Mesendoderm (in vitro differentiated cells): ENCODE data around the gene CIB2.
A peak's percentile ranks its signal among the peaks of the same experiment; 100 is the strongest.
"Not testable (repeated sequence)": the region's sequence is repeated elsewhere in the genome, so short reads cannot be mapped to it uniquely, and the experiment has no call there.

Experiments used
- DNase-seq: peaks from one replicate; pipeline ENCODE4 v3.0.0; 2013
- H2AK5ac ChIP-seq: 2 replicates; pipeline ENCODE4 v1.6.1; 2013; ENCODE audit warnings: low read length, inconsistent platforms
- H2BK120ac ChIP-seq: 2 replicates; pipeline ENCODE4 v1.6.1; 2013; ENCODE audit warnings: low read depth, mild to moderate bottlenecking, low read length, moderate library complexity, mixed read lengths
- H2BK15ac ChIP-seq: replicated peaks from 2 replicates; pipeline ENCODE4 v1.6.1; 2013; ENCODE audit warnings: low read depth, mild to moderate bottlenecking, moderate library complexity
- H2BK5ac ChIP-seq: 2 replicates; pipeline ENCODE4 v1.6.1; 2013; ENCODE audit warnings: low read length, inconsistent platforms
- H3K18ac ChIP-seq: 2 replicates; pipeline ENCODE4 v1.6.1; 2013; ENCODE audit warnings: mild to moderate bottlenecking, low read length, mixed read lengths
- H3K23ac ChIP-seq: one replicate; pipeline ENCODE4 v1.6.1; 2013; ENCODE audit warnings: low read length
- H3K27ac ChIP-seq: 2 replicates; pipeline ENCODE4 v1.5.1; 2013; ENCODE audit warnings: low read depth, mild to moderate bottlenecking, inconsistent platforms, low read length, moderate library complexity
- H3K27me3 ChIP-seq: 2 replicates; pipeline ENCODE4 v1.6.1; 2013; ENCODE audit warnings: low read length, control low read depth, mild to moderate bottlenecking, inconsistent platforms; ENCODE audit not compliant: insufficient read depth, poor library complexity
- H3K36me3 ChIP-seq: 2 replicates; pipeline ENCODE4 v1.6.1; 2013; ENCODE audit warnings: low read length, inconsistent platforms; ENCODE audit not compliant: control insufficient read depth, insufficient read depth
- H3K4ac ChIP-seq: one replicate; pipeline ENCODE4 v1.6.1; 2013; ENCODE audit warnings: low read depth, mild to moderate bottlenecking, low read length, moderate library complexity
- H3K4me1 ChIP-seq: 2 replicates; pipeline ENCODE4 v1.6.1; 2013; ENCODE audit warnings: low read depth, low read length, inconsistent platforms; ENCODE audit not compliant: control insufficient read depth
- H3K4me2 ChIP-seq: 2 replicates; pipeline ENCODE4 v1.6.1; 2013; ENCODE audit warnings: low read length
- H3K4me3 ChIP-seq: 2 replicates; pipeline ENCODE4 v1.5.1; 2013; ENCODE audit warnings: mild to moderate bottlenecking, low read length
- H3K56ac ChIP-seq: one replicate; pipeline ENCODE4 v1.6.1; 2013; ENCODE audit warnings: low read length
- H3K79me1 ChIP-seq: 2 replicates; pipeline ENCODE4 v1.6.1; 2013; ENCODE audit warnings: low read length, inconsistent platforms
- H3K79me2 ChIP-seq: 2 replicates; pipeline ENCODE4 v1.6.1; 2013; ENCODE audit warnings: mild to moderate bottlenecking, low read length; ENCODE audit not compliant: control insufficient read depth, insufficient read depth
- H3K9ac ChIP-seq: 2 replicates; pipeline ENCODE4 v1.6.1; 2013; ENCODE audit warnings: low read length, inconsistent platforms
- H4K5ac ChIP-seq: one replicate; pipeline ENCODE4 v1.6.1; 2013; ENCODE audit warnings: low read length
- H4K8ac ChIP-seq: one replicate; pipeline ENCODE4 v1.6.1; 2013; ENCODE audit warnings: low read depth, mild to moderate bottlenecking, control low read depth, low read length, moderate library complexity
- WGBS: extraction: QIAGEN DNeasy Blood & Tissue Kit; methylation state at CpG from one replicate; pipeline ENCODE4 v1.1.7; 2013; ENCODE audit warnings: low lambda C conversion rate, missing lambda C conversion rate; ENCODE audit not compliant: insufficient coverage; ENCODE audit errors: extremely low coverage; 5-methylcytosine and 5-hydroxymethylcytosine counted together

The CIB2 gene

DNA sequence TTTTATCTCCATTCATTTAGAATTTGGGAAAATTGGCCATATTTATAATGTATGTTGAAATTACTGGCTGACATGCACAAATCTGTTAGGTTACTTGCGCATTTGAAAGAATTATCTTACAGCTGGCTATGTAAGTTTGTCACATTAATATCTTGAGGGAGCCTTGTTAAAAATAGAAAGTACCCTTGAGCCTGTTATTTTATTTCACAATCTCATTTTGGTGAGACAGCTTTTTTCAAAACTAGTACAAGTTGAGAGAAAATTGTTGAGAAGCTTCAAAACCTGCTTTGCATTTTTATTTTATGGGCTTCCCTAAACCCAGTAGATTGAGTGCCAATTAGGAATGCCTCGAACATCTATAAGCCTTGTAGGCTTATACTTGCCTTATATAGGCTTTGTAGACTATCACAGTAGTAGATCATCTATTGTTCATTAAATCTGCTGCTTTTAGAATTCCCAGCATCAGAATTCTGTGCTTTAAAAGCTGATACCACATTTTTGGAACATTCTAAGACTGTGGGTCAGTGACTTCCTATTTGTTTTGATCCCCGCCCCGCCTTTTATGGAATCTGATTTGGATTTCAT, 24.2 kb upstream of the CIB2 start:
- no peaks in the 10 kb centered on the region for H3K79me2 ChIP-seq
- H3K4me1 ChIP-seq, result no peaks in the 10 kb centered on the region
- H3K4me3 ChIP-seq, result no peak overlapping the region
- H3K18ac ChIP-seq, result no peak overlapping the region
- no peak overlapping the region for H4K8ac ChIP-seq
- H2BK5ac ChIP-seq, result no peak overlapping the region
- no peak overlapping the region for H3K23ac ChIP-seq
- H3K79me1 ChIP-seq, result no peaks in the 10 kb centered on the region
- DNase-seq, result no peak
- H4K5ac ChIP-seq, result no peak overlapping the region
- H3K27me3 ChIP-seq, result no peaks in the 10 kb centered on the region
- H3K4me2 ChIP-seq, result no peak overlapping the region
- no peak overlapping the region for H3K56ac ChIP-seq
- H3K36me3 ChIP-seq, result no peaks in the 10 kb centered on the region
- WGBS, result no CpG with 5 or more reads among the region's 4 CpGs
- H3K4ac ChIP-seq, result no peak overlapping the region
- no peak overlapping the region for H2AK5ac ChIP-seq
- H2BK15ac ChIP-seq, result no peak overlapping the region
- H2BK120ac ChIP-seq, result no peak overlapping the region
- no peak overlapping the region for H3K9ac ChIP-seq
- H3K27ac ChIP-seq, result no peak overlapping the region

DNA sequence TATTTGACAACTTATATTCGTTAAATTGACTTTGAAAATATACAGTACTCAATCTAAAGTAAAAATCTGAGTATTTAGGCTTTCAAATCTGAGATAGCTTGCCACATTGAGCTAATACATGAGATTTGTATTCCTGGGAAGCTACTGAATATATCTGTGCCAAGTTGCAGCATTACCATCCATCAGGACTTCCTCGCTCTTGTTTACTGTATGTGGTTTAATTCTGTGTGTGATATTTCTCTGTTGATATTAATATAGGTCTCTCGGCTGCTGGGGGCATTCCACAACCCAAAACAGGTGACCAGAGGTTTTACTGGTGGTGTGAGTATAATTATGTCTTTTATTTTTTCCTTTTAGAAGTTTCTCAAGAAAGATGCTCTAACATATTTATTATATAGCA, 23.7 kb upstream of the CIB2 start:
- no CpG with 5 or more reads among the region's 3 CpGs for WGBS
- Histone ChIP-seq H3K4ac (no peak overlapping the region), H3K79me2 (no peaks in the 10 kb centered on the region), H2AK5ac (no peak overlapping the region), H3K23ac (no peak overlapping the region), H2BK120ac (no peak overlapping the region), H4K8ac (no peak overlapping the region), H3K27ac (no peak overlapping the region), H4K5ac (no peak overlapping the region), H2BK5ac (no peak overlapping the region), H3K56ac (no peak overlapping the region), H3K18ac (no peak overlapping the region), H3K9ac (no peak overlapping the region), H3K4me1 (no peaks in the 10 kb centered on the region), H3K79me1 (no peaks in the 10 kb centered on the region), H2BK15ac (no peak overlapping the region), H3K4me3 (no peak overlapping the region), H3K4me2 (no peak overlapping the region), H3K27me3 (no peaks in the 10 kb centered on the region), H3K36me3 (no peaks in the 10 kb centered on the region)
- no peak for DNase-seq

DNA sequence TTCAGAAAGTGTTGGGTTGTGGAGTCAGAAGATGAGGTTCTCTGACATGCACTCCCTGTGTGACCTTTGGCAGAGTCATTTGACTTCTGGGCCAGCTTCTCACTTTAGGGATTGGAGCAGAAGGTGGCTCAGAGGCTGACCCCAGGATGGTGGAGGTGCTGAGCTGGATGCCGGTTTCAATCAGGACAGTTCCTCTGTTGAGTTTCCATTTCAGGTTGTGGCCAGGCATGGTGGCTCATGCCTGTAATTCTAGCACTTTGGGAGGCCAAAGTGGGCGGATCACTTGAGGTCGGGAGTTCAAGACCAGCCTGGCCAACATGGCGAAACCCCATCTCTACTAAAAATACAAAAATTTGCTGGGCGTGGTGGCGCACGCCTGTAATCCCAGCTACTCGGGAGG, 19.8 kb upstream of the CIB2 start:
- not testable (repeated sequence) for H3K79me1 ChIP-seq, H2BK120ac ChIP-seq, H3K23ac ChIP-seq, H3K27ac ChIP-seq, H3K36me3 ChIP-seq, H2BK5ac ChIP-seq, H3K56ac ChIP-seq, H3K4me2 ChIP-seq, H2AK5ac ChIP-seq, H4K8ac ChIP-seq, H3K18ac ChIP-seq, H3K4me3 ChIP-seq, DNase-seq, H3K79me2 ChIP-seq, H3K9ac ChIP-seq, H3K27me3 ChIP-seq, H3K4me1 ChIP-seq, H2BK15ac ChIP-seq, H3K4ac ChIP-seq, H4K5ac ChIP-seq
- no CpG with 5 or more reads among the region's 8 CpGs for WGBS

DNA sequence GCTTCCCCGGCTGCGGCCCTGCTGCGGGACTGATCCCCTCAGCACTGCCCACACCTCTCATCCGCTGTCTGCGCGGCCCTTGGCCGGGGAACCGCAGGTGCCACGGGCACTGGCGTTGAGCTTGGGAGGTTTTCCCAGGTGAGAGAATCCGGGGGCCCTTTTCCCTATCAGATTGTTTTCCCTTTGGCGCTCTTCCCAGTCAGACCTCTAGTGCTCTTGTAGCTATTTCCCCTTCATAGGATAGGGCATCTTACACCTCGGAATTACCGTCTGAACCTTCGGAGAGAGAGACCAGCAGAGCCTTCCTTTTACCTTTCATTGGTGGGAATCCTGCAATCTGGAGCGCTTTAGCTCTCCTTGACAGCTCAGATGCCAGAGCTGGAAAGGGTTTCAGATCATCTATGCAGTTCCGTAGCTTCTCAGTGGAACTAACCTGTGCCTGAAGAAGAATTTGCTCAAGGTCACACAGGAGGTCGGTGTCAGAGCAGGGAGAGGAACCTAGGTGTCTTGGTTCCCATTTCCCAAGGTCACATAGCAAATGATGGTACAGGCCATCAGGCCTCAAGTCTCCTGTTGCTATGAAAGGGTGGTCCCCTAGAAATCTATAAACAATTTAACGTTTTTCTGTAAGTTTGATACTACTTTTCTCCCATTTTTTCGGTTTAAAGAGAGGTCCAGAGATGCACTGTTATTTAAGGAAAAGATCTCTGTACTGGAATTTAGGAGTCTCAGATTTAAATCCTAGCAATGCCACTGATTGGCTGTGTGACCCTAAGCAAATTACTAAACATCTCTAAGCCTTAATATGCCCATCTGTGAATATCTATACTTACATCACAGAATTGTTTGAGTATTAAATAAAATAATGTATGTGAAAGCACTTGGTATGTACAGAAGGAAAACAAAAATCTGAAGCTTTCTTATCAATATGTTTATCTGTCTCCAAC, 18.8 kb upstream of the CIB2 start:
- no peaks in the 10 kb centered on the region for H3K79me2 ChIP-seq
- peak overlapping the region; percentile 95 for H3K56ac ChIP-seq
- peak overlapping the region; percentile 56 for H3K4me3 ChIP-seq
- no peak overlapping the region for H2BK120ac ChIP-seq
- no peaks in the 10 kb centered on the region for H3K36me3 ChIP-seq
- no CpG with 5 or more reads among the region's 20 CpGs for WGBS
- H3K18ac ChIP-seq, result no peak overlapping the region
- peak; percentile 63 for DNase-seq
- H3K9ac ChIP-seq, result peak overlapping the region; percentile 80
- peak overlapping the region; percentile 84 for H3K4me2 ChIP-seq
- no peak overlapping the region for H2BK5ac ChIP-seq
- H4K5ac ChIP-seq, result no peak overlapping the region
- no peak overlapping the region for H3K23ac ChIP-seq
- no peak overlapping the region for H2AK5ac ChIP-seq
- no peaks in the 10 kb centered on the region for H3K4me1 ChIP-seq
- H2BK15ac ChIP-seq, result no peak overlapping the region
- no peak overlapping the region for H3K27ac ChIP-seq
- H4K8ac ChIP-seq, result no peak overlapping the region
- no peaks in the 10 kb centered on the region for H3K27me3 ChIP-seq
- H3K79me1 ChIP-seq, result no peaks in the 10 kb centered on the region
- H3K4ac ChIP-seq, result no peak overlapping the region

DNA sequence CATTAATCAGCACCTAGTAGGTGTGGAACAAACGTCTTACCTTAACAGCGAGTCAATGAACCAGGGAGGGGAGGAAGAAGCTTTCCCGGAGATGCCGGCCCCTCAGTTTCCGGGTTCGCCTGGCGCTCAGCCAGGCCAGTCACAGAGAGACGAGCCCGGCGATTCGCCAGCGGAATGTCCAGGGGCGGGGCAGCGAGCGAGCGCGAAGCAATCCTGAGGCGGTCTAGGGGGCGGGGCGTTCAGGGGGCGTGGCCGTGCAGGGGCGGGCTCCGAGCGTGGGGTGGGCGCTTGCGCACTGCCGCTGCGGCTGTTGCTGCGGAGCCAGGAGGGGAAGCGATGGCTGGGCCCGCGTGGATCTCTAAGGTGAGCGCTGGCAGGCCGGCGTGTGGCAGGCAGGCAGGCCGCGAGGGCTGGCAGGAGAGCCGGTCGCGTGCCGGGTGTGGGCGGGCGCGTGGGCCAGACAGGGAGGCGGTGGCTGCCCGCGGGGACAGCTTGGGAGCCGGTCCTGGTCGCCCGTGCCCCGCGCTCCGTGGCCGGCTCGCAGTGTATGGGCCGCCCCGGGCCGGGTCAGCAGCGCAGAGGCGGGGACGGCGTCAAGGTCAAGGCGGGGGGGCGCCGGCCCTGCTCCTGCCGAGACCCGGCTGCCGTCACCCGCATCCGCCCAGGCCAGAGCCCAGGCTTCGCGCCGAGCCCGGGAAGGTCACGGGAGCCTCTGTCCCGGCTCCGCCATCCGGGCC, 18.0 kb upstream of the CIB2 start, which contains the start of gene IDH3A:
Gene IDH3A, plus strand, starts transcription at position 295 of the 737 bp plus-strand sequence. Its CDS starts 42 bp downstream, at position 337.
- DNase-seq, result peak; percentile 96
- Histone ChIP-seq H3K27ac (no peak within 1 kb of the TSS), H2AK5ac (no peak within 1 kb of the TSS), H3K4ac (no peak within 1 kb of the TSS), H3K27me3 (no peaks in the 10 kb centered on the region), H3K4me3 (peak within 1 kb of the TSS; percentile 56), H3K23ac (no peak within 1 kb of the TSS), H3K4me2 (peak within 1 kb of the TSS; percentile 84), H2BK15ac (no peak within 1 kb of the TSS), H3K56ac (peak within 1 kb of the TSS; percentile 95), H4K5ac (no peak within 1 kb of the TSS), H3K4me1 (no peaks in the 10 kb centered on the region), H4K8ac (no peak within 1 kb of the TSS), H3K9ac (peak within 1 kb of the TSS; percentile 80), H3K18ac (no peak within 1 kb of the TSS), H3K79me2 (no peaks in the 10 kb centered on the region), H2BK5ac (no peak within 1 kb of the TSS), H3K79me1 (no peaks in the 10 kb centered on the region), H2BK120ac (no peak within 1 kb of the TSS), H3K36me3 (no peaks in the 10 kb centered on the region)
- WGBS, result no CpG with 5 or more reads among the region's 79 CpGs
